HG03565 (cell line): ENCODE measurements around the gene TSPOAP1.

ENCODE experiments used
- ATAC-seq: cut with Tn5 transposase; IDR thresholded peaks from one replicate; pipeline ENCODE4 v1.9.1; 2021; ENCODE audit warnings: mild to moderate bottlenecking, moderate library complexity; ENCODE audit not compliant: unreplicated experiment

TSPOAP1 gene

GRCh38 chr17:58307468-58308172 lies 21.0 kb downstream of the TSPOAP1 start:
- ATAC-seq: no peak

GRCh38 chr17:58306131-58306951 lies 22.3 kb downstream of the TSPOAP1 start:
- no peak for ATAC-seq

DNA sequence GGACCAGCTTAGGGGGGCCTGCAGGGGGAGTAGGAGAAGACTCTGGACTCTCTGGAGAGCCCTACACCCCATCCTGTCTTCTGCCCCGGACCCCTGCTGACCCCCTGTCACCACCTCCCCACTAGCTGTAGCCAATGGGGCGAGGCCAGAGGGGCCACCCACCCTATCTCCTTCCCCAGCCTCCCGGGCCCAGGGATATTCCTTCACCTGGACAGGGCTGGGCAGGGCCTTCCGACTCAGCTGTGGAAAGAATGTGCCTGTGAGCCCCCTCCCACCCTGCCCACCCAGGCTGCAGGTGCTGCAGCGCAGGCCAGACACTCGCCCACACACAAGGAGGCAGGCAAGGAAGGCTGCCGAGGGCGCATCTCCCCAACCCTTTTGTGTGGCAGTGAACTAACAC lies 23.0 kb downstream of the TSPOAP1 start:
- no peak for ATAC-seq

- no peak for ATAC-seq
Measured at GRCh38 chr17:58304750-58305486, 23.7 kb downstream of the TSPOAP1 start.

DNA sequence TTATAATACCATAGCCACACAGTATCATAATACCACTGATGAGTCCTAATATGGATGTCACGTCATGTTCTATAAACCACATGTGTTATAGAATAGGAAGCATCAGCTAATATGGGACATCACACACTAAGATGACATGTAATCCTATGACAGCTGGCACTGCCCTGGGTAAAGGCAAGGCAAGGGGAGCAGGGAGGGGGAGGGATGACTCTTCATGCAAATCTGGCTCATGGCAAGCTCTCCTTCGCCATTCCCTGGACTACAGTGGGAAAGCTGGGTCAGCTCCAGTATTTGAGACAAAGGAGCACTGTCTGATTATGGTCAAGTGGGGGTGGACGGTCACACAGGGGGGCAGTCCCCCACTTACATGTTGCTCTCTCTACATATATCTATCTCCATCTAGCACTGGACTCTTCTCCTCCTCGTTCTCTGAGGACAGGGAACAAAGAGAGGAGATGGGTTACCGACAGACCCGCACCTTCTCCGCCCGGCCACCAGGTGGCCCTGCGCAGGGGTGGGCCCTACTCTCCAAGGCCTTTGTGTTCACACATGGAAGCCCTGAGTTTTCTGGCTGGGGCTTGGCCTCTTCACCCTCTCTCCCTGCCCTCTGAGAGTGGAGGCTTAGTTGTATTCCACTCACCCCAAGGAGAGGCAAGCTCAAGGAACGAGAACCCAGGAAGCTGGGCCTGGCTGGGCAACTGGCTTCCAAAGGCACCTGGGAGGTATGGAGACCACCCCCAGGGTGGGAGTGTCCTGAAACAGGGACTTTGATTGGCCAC lies 24.4 kb downstream of the TSPOAP1 start:
- ATAC-seq: no peak

DNA sequence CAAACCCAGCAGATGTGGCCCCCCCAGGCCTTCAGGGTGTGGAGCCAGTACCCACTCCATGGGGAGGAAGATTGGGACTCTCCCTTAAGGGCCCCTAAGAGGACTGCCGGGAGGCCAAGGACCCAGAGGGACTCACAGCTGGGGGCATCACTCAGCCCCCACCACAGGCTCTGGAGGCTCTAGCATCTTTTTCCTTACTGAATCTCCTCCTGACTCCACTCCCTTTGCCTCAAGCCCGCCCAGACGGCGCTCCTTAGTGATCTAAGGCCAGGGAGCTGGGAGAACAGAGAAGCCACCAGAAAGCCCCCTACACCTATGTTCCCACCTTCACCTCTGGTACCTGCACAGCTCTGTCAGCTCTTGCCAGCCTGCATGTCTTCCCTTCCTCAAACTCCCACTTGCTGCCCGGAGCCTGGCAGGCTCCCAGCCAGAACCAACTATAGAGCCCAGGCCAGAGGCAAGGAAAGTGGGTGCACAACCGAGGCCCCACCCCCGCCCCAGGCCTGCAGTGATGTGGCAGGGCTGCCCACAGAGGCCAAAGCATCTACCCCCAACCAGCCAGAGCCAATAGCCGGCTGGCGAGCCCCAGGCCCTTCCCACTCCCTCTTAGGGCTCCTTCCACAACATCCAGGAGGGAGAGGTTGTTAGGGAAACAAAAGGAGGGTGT lies 25.5 kb downstream of the TSPOAP1 start:
- ATAC-seq: no peak

DNA sequence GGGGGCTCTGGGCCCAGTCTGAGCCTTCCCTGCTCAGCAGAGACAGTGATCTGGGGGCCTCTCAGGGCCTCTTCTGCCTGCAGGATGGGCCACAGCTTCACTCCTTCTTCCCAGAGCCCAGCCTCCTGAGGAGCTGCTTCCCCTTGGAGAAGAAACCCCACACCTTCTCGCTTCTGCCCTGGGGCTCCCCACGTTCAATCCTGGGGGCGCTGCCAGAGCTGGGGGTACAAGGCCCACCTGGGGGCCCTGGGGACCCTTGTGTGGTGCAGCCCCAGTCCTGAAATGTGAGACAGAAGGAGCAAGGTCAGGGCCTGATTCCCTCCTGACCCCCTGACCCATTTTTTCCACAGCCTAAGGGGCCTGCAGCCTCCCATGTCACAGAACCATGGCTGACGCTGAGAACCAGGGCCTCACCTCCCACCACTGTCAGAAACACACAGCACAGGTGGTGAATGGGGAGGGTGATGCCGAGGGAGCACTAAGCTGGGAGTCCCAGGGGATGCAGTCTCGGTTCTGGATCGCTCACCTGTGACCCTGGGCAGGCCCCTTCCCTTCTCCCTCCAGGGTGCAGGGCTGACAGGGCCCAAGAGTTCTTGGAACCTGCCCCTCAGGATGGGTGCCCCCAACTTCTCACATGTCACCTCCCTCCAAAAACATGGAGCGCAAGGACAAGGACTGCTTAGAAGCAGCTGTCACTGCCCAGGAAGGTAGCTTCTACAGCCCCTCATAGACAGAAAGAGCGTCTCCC lies 26.2 kb downstream of the TSPOAP1 start:
- ATAC-seq: no peak

GRCh38 chr17:58301504-58302150 lies 27.0 kb downstream of the TSPOAP1 start:
- no peak for ATAC-seq

DNA sequence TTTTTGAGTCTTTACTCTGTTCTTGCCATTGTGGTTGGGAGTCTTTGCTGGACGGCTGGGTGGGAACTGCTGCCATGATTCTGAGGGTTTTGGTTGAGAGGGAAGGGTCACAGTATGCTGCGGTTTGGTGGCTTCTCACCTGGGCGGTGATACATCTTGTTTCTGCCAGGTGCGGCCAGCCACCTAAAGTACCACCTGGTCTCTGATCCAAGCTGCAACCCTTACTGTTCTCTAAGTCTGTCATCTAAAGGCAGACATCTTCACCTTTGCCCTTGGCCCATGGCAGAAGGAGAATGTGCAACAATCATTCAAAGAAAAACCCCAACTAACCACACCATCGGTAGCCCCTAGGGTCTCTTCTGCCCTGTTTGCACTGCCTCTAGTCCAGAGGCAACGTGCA lies 28.3 kb downstream of the TSPOAP1 start:
- ATAC-seq: no peak

DNA sequence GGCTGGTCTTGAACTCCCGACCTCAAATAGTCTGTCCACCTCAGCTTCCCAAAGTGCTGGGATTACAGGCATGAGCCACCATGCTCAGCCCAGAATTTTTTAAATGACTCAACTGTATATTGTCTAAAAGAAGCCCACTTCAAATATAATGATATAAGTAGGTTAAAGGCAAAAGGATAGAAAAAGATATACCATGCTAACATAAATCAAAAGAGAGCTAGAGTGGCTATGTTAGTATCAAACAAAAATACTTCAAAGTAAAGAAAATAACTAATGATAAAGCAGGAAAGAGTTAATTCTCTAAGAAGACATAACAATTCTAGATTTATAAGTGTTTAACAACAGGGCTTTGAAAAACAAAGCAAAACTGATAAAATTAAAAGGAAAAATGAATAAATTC lies 34.6 kb downstream of the TSPOAP1 start:
- ATAC-seq: no peak

DNA sequence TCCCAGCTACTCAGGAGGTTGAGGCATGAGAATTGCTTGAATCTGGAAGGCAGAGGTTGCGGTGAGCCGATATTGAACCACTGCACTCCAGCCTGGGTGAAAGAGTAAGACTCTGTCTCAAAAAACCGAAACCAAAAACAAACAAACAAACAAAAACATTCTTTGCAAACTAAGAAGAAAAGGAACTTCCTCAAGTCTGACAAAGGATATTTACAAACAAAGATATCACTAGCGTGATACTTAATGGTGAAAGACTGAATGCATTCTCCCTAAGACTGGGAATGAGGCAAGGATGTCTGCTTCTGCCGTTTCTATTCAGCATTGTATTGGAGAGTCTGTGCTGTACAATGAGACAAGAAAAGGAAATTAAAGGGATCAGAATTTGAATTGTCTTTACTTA lies 37.3 kb downstream of the TSPOAP1 start:
- no peak for ATAC-seq

GRCh38 chr17:58289869-58290268 lies 38.7 kb downstream of the TSPOAP1 start:
- no peak for ATAC-seq

DNA sequence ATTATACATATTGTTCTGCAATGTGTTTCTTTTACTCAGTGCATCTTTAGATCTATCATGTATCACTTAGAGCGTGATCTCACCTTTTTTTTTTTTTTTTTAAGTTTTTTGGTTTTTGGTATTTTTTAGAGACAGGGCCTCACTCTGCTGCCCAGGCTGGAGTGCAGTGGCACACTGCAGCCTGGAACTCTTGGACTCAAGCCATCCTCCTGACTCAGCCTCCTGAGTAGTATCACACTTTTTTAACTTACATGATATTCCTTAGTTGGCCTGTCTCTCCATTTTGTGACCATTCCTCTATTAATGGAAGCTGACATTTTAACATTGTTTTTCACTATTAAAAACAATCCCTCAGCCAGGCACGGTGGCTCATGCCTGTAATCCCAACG lies 43.2 kb downstream of the TSPOAP1 start:
- ATAC-seq: no peak

DNA sequence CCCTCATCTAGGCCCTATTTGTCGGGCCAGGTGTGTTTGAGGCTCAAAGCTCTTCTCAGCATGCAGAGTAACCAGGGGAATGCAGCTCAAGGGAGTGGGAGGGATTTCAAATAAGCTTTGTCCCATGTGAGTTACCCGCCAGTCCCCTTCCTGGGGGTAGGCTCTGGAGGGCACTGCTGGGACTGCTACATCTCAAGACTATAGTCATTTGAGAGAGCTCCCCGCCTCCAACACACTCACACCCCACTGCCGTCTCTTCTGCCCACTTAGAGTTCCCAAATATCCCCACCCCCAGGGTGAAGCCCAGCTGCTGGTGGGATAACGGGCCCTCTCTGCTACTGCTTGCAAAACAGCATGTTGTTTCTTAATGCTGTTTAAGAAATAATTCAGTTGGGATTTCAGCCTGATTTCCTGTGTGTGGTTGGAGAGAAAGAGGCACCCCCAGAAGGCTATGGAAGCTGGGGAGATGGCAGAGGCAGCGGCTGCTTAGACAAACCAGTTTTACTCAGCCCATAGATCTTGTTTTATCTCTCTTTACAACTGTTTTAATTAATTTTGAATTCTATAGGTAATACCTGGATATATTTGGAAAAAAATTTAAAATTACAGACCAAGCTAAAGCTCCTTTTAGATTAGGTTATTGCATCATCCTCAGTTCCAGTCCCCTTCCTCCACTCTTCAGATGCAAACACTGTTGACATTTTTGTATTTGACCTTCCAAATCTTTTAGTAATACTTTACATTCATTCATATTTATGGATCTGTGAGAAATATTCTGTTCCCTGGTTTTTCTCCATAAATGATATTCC lies 43.8 kb downstream of the TSPOAP1 start:
- ATAC-seq: no peak

DNA sequence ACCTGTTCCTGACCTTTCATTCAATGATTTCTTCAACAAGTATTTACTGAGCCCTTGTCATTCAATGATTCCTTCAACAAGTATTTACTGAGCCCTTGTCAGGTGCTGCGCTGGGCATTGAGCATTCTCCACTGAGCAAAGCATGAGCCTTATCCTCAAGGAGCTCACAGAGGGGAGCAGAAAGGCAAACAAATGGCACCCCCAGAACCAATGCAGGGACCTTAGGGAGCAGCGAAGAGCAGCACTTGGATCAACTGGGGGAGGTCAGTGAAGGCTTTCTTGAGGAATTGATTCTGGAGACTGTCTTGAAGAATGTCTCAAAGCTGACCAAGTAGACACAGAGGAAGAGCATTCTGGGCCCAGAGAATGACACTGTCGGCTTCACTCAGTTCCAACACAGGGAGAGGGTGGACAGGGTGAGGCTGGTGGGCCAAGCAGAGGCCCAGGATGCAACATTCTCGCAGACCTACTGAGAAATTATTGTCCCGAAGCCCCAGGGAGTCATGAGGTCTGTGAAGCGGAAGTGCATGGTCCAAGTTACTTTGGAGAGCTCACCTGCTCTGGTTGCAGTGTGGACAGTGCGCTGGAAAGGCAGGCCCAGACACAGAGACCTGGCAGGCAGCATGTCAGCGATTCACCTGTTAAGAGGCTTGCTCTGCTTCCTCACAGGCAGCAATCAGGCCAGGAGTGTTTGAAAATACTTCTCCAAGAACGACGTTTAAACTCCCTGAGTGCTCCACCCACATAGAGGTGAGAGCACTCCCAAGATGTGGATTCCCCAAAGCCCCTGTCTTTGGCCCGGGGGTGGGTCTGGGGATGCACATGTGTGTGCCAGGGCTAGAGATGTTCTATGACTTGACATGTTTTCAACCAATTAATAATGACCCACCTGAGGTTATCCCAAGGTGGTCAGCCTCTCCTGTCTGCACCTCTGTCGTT lies 44.7 kb downstream of the TSPOAP1 start:
- no peak for ATAC-seq

GRCh38 chr17:58282442-58282841 lies 46.2 kb downstream of the TSPOAP1 start:
- ATAC-seq: no peak

DNA sequence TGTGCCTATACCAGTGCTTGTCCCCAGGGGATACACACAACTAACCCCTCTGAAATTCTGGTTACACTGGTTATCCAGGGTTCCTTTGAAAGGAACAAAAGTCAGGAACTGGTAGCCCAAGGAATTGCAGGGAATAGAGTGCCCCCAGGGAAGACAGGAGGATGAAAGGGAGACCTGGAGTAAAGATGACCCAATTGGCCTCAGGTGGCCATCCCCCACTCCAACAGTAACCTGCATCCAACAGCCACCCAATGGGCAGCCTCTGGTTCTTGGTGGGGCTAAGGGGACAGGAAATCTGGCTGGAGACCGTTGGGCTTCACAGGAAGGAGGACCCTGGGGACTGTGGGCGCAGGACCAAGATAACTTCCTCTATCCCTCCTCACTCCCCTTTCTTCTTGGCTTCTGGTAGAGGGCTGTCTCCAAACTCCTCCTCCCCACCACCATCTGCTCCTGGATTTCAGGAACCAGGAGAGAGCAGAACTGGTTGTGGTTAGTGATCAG lies 47.0 kb downstream of the TSPOAP1 start:
- no peak for ATAC-seq
